GM21528 (cell line): ENCODE data around the gene KANK3.

Experiments used
- ATAC-seq: cut with Tn5 transposase; IDR thresholded peaks from one replicate; pipeline ENCODE4 v1.9.1; 2021; ENCODE audit warnings: mild to moderate bottlenecking, moderate library complexity; ENCODE audit not compliant: unreplicated experiment, low FRiP score

KANK3 gene

DNA sequence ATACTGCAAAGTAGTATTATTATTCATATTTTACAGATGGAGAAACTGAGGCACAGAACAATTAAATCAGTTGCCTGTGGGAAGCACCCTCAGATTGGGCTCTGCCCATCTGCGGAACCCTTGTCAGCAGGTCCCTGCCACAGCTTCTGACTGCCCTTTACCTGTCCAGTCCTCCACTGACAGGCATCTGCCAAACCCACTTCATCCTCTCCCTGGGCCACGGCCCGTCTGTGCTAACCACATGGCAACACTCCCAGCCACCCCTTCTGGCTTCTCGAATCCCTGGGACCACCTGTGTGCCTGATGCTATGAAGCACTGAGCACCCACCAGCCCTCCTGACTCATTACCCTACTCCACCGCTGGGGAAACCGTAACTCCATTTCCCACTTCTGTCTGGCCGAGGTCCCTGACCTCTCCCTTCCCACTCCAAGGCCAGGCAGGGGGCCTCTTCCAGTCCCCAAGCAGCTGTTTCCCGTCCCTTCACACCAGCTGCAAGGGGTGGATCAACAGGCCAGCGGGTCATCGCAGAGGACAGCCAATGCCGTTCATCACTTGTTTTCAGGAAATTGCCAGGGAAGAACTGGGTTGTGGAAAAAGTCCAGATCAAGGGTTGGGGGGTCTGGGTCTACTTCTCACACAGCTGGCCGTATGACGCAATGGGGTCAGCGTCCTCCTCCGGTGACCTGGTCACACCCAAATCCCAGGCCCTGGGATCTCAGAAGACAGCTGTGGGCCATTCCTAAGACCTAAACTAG, 2.5 kb downstream of the KANK3 start:
- no peak for ATAC-seq

DNA sequence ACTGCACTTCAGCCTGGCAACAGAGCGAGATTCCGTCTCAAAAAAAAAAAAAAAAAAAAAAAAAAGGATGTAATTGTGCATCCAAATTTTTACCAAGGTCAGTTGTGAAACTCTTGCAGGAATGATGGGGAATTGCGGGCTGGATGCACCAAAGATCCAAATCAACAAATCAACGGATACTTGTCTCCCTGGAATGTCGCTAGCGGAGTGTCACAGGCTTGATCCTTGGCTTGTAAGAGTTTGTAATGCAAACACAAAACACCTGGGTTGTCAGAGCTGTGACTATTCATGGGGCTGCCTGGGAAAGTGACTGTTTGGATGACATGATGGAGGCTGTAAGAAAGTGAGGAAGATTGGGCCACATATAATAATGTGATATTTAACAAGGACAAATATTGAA, 4.2 kb downstream of the KANK3 start:
- ATAC-seq = no peak

DNA sequence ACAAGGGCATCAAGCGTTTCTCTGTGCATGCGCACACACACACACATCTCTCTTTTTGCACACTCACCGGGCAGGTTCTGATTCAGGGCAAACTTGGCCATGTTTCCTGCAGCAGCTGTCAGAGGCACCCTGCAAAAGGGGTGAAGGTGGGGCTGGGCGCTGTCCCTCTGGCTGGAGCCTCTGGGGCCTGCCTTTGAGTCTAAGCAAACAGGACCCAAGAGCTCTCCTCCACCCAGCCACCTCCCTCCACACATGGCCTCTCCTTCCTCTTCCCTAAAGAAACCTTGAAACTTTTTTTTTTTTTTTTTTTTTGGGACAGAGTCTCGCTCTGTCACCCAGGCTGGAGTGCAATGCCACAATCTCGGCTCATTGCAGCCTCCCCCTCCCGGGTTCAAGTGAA, 5.3 kb downstream of the KANK3 start:
- ATAC-seq = no peak

DNA sequence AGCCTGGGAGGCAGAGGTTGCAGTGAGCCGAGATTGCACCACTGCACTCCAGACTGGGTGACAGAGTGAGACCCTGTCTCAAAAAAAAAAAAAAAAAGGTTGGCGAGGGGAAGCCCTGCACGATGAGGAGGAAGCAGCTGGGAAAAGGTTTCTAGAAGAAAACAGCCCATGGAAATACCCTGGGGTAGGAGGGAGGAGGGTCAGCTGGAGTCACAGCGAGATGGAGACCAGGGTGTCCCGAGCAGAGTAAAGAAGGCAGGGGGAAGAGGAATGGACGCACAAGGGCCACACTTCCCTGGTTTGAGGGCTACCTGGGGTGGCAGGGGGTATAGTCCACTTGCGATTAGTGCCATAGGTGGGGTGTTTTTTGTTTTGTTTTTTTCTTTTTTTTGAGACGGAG, 6.4 kb downstream of the KANK3 start:
- no peak for ATAC-seq

DNA sequence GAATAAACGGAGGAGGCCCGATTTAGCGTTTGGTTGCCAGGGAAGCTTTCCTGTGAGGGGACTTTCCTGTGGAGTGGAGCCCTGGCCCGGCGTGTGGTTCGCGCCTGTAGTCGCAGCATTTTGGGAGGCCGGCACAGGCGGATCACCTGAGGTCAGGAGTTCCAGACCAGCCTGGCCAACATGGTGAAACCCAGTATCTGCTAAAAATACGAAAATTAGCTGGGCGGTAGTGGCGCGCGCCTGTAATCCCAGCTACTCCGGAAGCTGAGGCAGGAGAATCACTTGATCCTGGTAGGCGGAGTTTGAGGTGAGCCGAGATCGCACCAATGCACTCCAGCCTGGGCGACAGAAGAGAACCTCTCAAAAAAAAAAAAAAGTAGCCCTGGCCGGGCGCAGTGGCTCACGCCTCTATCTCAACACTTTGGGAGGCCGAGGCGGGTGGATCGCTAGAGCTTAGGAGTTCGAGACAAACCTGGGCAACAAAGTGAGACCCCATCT, 6.9 kb downstream of the KANK3 start:
- no peak for ATAC-seq

DNA sequence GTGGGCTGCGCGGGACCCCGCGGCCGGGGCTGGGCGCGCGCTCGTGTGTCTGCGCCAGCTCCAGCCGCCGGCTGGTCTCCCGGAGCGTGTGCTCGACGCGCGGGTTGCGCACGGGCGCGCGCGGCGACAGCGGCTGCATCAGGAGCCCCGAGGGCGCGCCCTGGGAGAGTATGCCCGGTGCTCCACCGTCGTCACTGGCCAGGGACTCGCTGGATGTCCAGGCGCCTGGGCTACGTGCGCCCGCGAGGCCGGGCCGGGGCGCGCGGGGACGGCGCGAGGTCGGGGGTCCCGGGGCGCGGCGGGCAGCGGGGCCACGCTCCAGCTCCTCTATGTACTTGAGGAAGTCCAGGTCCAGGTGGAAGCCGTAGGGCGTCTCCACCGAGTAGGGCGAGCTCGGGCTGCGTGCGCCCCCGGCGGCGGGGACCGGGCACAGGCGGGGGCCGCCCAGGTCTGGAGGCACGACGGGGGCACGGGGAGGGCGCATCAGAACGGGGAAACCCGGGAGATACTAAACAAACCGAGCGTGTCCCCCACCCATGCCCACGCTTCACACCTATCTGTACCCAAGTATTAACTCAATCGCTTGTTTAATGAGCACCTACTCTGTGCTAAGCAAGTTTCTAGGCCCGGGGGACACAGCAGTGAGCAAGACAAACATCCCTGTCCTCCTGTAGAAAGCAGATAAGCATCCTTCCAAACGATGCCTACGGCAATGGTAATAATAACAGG, 7.6 kb downstream of the KANK3 start:
- no peak for ATAC-seq

DNA sequence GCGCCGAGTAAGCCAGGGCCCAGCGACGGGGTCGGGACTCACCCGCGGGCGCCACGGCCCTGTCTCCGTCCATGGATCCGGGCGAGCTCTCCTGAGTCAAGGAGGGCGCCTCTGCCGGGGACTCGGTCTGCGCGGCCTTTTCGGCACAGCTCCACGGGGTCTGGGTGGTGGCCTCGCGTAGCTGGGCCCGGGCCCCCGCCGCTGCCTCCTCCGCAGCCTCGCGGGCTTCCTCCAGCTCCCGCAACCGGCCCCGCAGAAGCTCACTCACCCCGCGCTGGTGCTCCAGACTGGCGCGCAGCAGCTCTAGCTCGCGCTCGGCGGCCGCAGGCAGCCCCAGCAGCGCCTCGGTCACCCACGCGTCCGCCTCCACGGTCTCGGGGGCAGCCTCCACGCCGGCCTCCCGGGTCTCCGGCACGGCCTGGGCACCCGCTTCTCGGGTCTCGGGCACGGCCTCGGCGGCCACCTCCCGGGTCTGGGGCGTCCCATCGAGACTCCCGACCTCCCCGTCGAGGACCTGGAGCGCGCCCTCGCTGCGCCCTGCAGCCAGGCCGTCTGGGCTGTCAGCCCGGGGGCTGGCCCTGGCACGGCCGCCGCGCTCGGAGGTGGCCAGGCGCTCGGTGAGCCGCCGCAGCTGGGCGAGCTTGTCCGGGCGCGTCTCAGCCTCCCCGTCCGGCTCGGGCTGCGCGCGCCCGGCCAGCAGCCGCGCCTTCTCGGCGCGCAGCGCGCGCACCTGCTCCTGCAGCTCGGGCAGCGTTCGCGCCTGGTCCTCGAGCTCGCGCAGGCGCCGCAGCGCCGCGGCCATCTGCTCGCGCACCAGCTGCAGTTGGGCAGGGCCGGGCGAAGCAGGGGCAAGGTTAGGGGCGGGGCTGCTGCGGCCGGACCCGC, 8.4 kb downstream of the KANK3 start:
- no peak for ATAC-seq

DNA sequence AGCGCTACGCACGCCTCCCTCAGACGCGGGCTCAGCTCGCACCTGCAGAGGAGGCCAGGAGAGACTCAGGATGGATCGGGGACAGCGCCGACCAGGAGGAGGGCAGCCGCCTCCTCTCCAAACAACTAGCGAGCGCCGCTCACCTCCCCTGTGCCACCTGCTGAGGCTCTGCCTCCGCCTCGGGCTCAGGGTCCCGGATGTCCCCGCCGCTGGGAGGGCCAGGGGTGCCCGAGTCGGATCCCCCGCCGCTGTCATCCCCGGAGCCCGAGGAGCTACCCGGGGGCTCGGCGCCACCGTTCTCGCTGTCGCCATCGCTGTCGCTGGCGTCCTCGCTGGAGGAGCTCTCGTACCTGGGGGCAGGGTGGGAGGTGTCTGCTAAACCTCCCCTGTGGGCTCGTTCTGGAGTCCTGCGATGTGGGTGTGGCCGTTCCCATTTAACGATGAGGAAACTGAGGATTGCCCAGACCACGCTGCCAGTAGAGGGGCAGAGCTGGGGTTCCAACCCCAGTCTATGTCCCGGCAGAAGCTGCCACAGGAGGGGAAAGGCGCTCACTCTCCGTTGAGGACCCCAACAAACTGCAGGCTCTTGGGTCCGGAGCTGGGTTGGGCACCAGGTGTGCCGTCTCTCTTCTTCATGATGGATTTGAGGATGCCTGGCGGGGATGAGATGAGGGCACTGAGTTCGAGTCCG, 9.2 kb downstream of the KANK3 start:
- no peak for ATAC-seq

DNA sequence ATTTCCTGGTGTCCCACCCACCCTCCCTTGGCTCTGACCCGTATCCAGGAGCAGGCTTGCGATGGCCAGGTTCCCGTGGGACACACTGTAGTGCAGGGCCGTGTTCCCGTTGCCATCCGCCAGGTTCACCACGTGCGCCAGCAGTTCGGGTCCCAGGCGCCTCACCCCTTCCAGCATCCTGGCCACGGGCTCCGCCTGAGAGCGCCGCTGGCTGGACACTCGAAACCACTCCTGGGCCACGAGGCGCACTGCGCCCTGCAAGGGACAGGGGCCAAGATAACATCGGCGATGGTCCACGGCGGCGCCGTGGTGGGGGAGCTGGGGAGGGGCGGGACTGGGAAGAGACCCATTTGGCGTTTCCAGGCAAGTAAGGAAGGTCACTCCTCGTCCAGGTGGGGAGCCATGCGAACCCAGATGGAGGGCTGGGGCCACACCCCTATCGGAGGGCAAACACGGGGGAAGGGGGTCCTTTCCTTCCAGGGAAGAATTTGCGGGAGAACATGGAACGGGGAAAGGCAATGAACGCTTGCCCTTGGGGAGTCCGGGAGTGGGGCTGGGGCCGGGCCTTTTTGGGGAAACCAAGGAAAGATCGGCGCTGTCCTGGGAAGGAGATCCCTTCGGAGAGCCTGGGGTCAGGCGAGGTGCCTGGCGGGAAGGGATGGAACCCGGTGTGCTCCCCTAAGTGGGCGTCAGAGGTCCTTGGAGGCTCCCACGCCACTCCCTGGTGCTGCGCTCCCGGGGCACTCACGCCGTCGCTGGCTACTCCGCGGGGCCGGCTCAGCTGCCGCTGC, 9.9 kb downstream of the KANK3 start:
- no peak for ATAC-seq

DNA sequence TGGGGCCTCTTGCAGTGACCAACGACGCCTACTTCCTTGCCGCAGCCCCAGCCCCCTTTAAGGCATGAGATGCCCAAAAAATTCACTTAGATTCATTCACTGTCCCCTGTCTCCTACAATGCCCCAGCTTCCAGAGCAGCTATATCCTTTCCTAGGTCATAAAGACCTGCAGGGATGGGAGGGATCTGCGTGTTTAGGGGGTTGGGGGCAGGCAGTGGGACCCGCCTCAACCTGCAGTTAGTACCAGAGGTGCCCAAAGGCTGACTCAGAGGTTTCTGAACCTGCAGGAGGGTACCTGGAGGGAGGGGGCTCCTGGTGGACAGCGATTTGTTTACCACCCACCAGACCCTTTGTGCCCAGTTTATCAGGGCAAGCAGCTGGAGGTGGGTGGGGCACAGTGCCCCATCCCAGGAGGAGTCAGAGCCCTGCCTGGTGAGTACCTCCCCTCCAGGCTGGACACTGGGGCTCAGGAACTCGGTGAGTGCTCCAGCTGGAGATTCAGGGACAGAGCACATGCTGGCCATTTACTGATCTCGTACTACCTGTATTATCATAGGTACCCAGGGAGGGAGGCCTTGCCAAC, 11.7 kb downstream of the KANK3 start:
- ATAC-seq = no peak

DNA sequence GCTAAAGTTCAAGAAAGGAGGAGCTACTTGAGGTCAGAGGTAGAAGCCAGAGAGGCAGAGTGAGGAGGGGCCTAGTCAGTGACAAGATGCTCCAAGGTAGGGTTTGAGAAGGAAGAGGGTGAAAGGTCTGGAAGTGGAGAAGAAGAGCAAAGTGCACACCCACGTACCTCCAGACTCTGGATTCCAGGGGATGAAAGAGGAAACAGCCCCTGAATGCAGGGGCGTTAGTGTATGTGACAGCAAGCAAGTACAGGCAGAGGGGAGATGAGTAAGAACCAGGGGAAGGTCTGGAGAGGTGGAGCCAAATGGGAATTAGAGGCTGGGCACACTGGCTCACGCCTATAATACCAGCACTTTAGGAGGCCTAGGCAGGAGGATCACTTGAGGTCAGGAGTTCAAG, 13.1 kb downstream of the KANK3 start:
- no peak for ATAC-seq

DNA sequence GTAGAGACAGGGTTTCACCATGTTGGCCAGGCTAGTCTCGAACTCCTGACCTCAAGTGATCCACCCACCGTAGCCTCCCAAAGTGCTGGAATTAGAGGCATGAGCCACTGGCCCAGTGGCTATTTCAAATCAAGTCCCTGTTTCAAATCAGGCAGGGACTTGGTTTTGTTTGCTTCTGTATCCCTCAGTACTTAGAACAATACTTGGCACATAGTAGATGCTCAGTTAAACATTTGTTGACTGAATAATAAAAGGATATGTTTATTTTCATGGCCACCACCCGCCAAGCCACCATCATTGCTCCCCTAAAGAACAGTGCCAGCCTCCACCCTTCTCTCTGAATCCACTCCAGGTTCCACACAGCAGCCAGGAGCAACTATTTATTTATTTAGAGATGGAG, 17.6 kb downstream of the KANK3 start:
- no peak for ATAC-seq

DNA sequence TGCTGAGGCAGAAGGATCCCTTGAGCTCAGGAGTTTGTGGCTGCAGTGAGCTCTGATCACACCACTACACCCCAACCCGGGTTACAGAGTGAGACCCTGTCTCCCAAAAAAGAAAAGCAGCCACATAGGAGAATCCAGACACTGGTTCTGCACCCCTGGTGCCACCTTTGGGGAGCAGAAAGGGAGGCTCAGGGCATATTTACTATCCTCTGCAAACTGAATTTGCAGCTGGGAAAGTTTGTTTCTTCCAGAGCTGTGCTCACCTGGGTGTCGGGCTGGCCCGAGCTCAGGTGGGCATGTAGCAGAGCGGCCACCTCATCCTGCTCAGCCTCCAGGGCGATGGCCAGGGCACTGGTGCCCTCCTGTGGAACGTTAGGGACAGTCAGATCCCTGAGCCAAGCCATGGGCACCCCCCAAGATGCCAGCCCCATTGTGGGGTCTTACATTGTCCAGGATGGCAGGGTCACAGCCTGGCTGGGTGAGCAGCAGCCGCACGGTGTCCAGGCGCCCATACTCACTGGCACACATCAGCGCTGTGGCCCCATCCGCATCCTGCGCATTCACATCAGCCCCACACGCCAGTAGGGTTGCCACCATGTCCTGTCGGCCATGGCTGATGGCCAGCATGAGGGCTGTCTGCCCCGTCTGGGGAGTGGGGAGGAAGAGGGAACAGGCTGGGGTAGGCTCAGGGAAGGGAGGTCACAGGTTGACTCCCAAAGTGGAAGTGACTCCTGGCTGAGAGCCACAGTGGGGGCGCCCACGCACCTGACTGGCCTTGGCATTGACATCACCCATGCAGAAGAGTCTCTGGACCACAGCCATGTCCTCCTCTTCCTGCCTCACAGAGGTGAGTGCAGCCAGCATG, 18.6 kb downstream of the KANK3 start:
- ATAC-seq = no peak

DNA sequence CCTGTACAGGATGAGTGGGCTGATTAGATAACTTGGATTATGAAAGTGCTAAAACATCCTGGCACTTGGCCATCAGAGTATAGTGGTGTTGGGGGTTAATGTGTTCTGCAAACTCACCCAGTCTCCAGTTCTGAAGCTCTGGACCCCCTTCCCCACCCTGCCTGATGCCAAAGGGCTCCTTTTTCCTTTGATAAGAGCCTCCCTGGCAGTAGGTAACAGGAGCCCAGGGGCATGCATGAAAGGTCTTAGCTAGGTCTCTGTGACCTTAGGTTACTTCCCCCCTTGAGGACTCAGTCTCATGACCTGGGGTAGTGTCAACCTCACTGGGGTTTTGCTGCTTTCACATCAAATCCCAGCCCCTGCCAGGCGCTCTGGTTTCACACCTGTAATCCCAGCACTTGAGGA, 19.3 kb downstream of the KANK3 start:
- ATAC-seq = no peak

DNA sequence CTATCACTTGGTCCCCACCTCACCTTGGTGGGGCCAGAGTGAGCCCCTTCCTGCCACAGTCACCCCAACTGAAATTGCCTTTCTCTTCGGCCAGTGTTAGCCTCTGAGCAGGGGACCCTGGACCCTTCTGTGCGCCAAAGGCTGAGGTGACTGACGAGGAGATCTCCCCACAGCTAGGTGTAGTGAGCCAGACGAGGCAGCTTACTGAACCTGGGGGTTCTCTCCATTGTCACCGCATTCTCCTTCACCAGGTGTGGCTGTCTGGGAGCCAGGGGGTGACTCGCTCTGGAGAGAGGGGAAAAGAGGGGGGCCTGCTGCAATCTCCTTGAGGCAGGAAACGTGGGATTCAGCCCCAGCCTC, 20.4 kb downstream of the KANK3 start:
- ATAC-seq = no peak

DNA sequence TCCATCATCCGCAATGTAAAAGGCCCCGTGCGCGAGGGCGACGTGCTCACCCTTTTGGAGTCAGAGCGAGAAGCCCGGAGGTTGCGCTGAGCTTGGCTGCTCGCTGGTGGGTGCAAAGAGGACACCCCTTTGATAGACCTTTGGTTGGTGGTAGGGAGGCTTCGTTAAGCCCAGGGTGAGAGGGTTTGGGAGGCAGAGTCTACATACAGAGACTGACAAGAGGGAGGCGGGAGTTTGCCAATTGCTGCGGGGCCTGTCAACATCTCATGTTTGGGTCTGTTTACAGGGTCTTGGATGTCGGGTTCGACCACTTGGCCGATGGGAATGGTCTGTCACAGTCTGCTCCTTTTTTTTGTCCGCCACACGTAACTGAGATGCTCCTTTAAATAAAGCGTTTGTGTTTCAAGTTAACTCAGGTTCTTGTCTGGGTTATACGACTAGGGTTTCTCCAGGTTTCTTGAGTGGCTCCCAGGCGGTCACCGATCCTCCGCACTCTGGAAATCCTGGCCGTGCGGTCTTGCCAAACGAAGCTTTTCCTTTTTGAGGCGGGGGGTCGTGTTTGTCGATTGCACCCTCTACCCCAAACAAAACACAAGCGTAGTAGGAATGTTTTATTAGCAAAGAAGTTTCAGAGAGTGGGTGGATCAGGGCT, 20.9 kb downstream of the KANK3 start:
- no peak for ATAC-seq

DNA sequence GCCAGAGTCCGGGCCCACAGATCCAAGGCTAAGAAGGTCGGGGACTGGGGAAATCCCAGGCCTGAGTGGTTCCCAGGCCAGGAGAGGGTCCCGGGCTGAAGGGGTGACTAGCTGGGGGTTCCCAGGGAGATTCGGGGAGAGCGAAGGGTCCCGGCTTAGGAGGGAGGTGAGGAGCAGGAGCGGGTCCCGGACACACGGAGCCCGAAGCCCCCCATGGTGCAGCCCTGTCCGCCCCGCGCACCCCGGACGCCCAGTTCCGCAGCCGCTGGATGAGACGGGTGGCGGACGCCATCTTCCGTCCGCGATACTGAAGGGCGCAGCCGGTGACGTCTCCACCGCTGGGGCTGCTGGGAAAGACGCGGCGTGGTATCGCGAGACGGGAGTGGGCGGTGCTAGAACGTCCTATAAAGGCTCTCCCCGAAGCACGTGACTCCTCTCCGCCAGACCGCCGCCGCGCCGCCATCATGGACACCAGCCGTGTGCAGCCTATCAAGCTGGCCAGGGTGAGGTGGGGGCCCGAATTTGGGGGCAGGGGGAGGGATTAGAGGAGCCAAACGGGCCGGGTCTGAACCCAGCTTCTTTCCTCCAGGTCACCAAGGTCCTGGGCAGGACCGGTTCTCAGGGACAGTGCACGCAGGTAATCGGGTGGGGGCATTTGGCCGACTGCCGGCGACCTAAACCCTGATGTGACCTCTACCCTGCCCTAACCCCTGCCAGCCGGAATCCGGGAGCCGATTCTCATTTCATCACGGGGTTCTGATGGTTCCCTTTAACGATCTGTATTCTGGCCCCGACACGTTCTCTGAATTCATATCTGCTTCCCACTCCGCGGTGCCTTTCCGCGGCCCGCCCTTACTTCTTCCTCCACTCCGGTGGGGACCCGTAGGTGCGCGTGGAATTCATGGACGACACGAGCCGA, 21.7 kb downstream of the KANK3 start, which contains the start of the genes NDUFA7 and RPS28:
TSS of gene NDUFA7 (minus strand) at position 309 of the 919 bp plus-strand sequence. CDS start at position 292, 17 bp downstream.
TSS of gene RPS28 (plus strand) at position 430 of the 919 bp plus-strand sequence. CDS start at position 465, 35 bp downstream.
- peak; percentile 77 for ATAC-seq
